B cell (primary cell): ENCODE measurements around the gene GAK.

ENCODE experiments used
- CTCF ChIP-seq: fragments of 200-600 bp; IDR thresholded peaks from one replicate; pipeline ENCODE4 v1.8.0; 2022; ENCODE audit warnings: antibody characterized with exemption, mild to moderate bottlenecking
- EZH2 ChIP-seq: IDR thresholded peaks from 2 replicates; pipeline ENCODE4 v1.6.1; 2012; ENCODE audit warnings: borderline replicate concordance, low read depth, mild to moderate bottlenecking, moderate library complexity, low read length; ENCODE audit not compliant: insufficient read depth, poor library complexity, severe bottlenecking

DNA sequence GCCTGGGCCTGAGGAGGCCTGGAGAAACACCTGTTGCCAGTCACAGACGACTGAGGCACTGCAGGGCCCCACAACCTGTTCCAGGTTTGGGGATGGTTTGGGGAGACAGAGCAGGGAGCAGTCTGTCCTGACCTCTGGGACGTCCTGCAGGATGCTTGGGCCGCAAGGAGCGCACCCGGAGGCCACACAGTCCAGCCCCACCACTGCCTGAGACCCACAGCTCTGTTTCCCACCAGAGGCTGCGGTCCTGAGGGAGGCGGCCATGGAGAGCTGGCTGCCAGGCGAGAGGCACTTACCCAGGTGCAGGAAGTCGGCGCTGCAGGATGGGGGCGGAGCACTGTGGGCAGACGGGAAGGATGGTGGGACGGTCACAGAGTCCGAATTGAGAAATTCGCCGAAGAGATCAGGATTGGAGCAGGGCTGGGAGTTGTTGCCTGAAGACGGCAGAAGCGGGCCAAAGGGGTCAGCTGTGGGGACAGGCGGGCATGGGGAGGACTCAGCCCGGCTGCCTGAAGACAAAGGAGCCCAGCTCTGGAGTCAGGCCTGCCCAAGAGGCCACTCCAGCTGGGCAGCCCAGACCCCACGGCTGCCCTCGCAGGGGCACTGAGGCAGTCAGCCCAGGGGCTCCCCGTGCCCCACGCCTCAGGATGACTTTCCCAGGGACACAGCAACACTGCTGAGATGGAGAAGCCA lies 65.9 kb downstream of the GAK start:
- TF ChIP-seq CTCF (no peak), EZH2 (no peak)
